ENCODE data around the gene ITGB4.

GRCh38 chr17:75684249-75684648, 37.0 kb upstream of the ITGB4 start:
- TF ChIP-seq CTCF (IDR thresholded peaks at IDR 0.05) (no peak), POLR2A (IDR thresholded peaks at IDR 0.05) (no peak), EP300 (IDR thresholded peaks at IDR 0.05) (no peak)

Data from tibial nerve (tissue), 4 donors.